NCI-H128 (cell line): ENCODE results near the gene HAPLN3.

Experiments used
- DNase-seq: peaks from one replicate; lab custom pipeline; 2025; ENCODE audit not compliant: unreplicated experiment; lab: John Stamatoyannopoulos, UW

Gene HAPLN3

DNA sequence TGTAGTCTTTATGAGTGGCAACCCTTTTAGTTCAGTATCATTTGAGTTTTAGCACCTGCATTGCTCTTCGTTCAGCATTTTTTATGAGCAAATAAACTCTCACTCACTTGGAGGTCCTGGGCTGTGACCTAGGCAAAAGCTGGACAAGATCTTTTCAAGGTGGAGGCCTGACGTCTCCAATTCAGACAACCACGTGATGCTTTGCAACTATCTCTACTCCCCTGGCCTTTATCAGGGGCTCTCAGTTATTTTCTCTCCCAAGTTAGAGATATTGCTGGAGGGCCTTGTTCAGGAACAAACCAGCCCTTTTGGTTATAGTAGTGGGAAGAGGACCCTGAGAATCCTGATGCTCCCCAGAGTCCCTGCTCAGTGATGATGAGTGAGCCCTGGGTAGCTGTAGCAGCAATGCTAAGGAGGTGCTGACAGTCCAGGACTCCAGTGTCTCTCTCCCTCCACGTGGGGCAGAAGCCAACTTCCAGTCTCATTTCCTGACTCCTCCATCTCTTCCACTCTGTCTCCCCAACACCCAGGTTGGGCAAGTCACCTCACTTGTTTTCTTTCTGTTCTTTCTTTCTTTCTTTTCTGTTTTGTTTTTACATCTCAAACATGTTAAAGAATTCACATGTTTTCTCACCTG is 30.4 kb downstream of the HAPLN3 start:
- DNase-seq, result no peak

DNA sequence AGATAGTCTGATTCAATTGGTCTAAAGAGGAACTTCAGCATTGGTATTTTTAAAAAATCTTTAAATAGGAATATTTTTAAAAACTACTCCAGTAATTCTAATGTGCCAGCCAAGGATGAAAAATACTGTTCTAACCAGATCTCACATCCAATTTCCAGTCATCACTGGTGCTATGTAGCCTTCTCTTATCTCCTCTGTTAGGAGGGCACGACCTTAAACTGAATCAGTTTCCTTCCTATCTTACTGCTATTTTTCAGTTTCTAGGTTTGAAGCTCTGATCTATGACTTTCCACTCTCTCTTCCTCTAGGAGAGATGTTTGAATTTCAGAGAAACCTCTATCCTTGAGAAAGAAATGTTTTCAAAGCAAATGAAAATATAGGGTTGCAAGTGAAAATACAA is 31.9 kb downstream of the HAPLN3 start:
- DNase-seq, result no peak

DNA sequence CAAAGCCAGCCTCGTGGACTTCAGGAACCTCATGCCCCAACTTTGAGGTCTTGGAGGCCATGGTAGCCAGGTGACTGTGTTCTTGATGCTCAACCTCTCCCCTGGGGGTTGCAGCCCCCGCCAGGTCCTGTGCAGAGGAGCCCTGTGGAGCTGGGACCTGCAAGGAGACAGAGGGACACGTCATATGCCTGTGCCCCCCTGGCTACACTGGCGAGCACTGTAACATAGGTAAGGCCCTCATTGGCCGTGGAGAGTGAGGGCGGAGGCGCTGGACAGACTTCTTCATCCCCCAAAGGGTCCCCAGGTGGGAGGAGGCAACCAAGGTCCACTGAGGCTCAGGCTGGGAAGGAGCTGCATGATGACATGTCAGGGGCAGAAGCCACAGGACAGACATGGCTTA is 35.1 kb downstream of the HAPLN3 start:
- no peak for DNase-seq

DNA sequence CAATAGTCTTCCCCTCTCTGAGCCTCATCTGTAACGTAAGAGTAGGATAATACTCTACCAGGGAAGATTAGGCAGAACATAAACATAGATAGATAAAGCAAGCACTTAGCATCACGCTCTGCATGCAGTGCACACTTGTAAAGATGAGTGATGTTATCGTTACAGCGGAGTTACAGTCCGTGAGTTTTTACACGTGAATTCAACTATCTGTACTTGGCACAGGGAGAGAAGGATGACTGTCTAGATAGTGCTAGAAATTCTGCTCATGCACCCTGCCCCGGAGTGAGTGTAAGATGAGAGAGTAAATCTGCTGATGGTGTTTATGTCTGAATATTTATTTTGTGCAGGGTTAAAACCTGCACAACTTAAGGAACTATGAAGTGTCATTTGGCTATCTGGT is 35.8 kb downstream of the HAPLN3 start:
- DNase-seq, result no peak

DNA sequence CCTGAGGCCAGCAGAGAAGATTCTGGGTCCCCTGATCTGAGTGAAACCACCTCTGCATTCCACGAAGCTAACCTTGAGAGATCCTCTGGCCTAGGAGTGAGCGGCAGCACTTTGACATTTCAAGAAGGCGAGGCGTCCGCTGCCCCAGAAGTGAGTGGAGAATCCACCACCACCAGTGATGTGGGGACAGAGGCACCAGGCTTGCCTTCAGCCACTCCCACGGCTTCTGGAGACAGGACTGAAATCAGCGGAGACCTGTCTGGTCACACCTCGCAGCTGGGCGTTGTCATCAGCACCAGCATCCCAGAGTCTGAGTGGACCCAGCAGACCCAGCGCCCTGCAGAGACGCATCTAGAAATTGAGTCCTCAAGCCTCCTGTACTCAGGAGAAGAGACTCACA is 36.4 kb downstream of the HAPLN3 start:
- no peak for DNase-seq

DNA sequence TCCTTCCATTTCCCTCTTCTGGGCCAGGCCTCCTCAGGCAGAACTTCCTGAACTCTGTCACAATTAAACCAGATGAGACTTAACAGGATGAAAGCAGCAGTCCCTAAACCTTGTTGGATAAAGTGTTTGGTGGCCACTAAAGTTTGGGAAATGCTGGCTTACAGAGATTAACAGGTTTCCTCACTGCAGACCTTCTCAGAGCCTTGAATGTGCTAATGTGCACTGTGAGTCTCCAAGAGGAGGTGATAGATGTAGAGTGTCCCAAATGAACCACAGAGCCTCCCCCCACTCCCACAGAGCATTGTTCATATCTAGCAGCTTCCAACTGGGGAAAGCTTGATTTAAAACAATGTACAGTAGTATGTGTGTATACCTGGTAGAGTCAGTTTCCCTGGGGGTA is 42.9 kb downstream of the HAPLN3 start:
- DNase-seq, result no peak

DNA sequence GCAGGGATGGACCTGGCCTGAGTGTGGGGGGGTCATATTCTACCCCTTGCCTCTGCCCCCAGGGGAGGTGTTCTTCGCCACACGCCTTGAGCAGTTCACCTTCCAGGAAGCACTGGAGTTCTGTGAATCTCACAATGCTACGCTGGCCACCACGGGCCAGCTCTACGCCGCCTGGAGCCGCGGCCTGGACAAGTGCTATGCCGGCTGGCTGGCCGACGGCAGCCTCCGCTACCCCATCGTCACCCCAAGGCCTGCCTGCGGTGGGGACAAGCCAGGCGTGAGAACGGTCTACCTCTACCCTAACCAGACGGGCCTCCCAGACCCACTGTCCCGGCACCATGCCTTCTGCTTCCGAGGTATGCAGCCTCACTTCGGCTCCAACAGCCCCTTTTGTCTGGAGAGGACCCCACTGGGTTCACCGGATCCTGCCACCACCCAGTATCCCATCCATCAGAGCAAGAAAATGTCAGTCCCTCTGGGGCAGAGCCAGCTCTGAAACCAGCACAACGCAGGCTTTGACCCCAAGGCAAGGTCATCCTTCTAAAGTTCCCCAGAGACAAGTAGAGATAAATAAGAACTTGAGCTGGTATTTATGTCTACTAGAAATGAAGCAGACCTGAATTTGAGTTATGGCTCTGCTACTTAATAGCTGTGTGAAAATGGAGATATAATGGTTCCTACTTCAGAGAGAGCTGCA is 45.8 kb downstream of the HAPLN3 start:
- DNase-seq, result no peak

DNA sequence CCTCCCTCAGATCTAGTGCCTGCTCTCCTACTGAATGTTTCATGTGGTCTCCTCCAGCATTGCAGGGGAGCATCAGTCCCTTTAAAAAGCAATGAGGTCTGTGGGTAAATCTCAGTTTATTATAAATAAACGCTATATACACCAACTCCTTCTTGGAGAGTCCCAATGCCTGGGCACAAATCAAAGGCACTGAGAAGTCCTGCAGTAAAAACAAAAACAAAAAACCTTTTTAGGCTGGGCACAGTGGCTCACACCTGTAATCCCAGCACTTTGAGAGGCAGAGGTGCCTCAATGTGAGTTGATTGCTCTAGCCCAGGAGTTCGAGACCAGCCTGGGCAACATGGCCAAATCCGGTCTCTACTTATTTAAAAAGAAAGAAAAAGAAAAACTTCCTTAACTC is 47.1 kb downstream of the HAPLN3 start:
- DNase-seq, result no peak

DNA sequence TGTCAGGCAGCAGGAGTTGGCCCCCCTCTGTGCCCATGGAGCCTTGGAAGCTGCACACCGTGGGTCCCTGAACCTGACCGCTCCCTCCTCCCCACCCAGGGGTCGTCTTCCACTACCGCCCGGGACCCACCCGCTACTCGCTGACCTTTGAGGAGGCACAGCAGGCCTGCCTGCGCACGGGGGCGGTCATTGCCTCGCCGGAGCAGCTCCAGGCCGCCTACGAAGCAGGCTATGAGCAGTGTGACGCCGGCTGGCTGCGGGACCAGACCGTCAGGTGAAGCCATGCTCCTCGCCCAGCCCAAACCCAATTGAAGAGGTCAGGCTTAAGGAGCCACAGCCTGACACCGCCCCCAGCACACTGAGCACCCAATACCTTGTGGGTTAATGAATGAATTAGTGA is 48.2 kb downstream of the HAPLN3 start:
- no peak for DNase-seq

DNA sequence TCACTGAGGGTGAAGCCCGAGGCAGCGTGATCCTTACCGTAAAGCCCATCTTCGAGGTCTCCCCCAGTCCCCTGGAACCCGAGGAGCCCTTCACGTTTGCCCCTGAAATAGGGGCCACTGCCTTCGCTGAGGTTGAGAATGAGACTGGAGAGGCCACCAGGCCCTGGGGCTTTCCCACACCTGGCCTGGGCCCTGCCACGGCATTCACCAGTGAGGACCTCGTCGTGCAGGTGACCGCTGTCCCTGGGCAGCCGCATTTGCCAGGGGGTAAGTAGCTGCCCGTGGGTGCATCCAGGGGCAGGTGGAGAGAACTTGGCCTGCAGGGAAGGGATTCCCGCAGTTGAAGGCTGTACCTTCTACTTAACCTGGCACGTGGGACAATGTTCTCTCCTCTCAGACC is 49.7 kb downstream of the HAPLN3 start:
- no peak for DNase-seq

DNA sequence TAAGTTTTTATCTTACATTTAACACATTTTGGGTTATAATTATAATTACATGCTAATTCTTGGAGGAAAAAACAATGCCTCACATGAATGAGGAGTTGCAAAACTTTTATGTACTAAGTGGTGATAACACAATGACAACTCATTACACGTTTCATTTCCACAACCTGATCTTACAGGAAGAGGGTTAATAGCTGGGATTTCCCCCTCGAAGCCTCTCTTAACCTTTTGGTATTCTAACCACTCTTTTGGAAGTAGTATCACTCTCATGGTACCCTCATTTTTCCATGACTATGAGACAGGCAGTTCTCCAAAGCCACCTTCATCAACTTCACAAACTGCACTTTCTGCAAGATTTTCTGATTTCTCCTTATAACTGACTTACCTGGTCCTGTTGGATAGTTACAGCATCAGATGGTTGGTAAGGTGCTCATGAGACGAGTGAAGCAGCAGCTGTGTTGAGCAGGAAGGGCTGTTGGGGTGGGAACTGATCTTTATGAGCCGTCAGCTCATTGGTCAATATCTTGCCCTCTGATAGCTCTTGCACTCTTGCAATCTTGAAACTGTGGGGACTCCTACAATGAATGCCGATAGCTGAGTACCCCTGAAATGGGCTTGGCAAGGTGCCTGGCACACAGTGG is 50.5 kb downstream of the HAPLN3 start:
- no peak for DNase-seq

DNA sequence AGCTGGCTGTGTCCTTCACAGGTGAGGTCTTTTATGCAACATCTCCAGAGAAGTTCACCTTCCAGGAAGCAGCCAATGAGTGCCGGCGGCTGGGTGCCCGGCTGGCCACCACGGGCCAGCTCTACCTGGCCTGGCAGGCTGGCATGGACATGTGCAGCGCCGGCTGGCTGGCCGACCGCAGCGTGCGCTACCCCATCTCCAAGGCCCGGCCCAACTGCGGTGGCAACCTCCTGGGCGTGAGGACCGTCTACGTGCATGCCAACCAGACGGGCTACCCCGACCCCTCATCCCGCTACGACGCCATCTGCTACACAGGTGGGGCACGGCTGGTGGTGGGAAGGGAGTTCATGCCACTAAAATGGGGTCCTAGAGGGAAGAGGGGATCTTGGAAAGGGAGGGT is 52.0 kb downstream of the HAPLN3 start:
- DNase-seq, result no peak

DNA sequence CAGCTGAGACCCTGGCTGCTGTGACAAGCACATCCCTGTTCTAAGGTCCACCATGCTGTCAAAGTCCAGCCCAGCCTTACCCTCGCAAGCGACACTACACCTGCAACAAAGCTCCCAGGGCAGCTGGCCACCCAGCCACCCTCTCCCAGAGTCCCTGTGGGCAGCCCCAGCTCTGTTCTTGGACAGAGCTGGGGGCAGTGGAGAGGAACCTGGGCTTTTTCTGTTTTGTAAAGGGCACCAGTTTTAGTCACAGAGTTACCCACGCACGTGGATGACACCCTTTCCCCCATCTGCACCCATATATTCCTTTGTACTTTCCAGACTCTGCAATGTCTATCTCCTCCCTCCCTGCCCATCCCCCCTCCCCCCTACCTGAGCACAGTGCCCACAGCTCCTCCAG is 53.2 kb downstream of the HAPLN3 start:
- DNase-seq, result no peak

DNA sequence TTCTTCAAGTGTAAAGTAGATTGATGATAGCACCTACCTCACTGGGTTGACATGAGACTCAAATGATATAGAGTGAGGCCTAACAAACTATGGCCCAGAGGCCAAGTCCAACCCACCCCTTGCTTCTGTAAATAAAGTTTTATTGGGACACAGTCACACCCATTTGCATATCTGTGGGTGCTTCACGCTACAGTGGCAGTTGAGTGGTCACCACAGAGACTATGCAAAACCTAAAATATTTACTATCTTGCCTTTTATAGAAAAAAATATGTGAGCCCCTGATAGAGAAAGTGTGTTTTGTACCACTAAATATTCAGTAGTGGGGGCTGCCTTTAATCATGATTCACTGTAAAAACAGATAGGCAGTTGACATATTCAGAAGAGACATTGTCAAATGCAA is 54.1 kb downstream of the HAPLN3 start:
- no peak for DNase-seq

DNA sequence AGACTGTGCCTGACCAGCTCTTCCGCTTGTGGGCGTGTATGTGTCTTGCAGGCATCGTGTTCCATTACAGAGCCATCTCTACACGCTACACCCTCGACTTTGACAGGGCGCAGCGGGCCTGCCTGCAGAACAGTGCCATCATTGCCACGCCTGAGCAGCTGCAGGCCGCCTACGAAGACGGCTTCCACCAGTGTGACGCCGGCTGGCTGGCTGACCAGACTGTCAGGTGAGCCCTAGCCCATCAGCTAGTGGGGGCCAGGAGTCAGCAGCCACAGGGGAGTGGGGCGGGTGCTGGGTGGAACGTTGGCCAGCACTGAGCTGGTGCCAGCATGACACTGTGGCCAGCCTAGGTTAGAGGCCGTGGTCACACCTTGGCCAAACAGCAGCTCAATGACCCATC is 55.4 kb downstream of the HAPLN3 start:
- DNase-seq, result no peak

DNA sequence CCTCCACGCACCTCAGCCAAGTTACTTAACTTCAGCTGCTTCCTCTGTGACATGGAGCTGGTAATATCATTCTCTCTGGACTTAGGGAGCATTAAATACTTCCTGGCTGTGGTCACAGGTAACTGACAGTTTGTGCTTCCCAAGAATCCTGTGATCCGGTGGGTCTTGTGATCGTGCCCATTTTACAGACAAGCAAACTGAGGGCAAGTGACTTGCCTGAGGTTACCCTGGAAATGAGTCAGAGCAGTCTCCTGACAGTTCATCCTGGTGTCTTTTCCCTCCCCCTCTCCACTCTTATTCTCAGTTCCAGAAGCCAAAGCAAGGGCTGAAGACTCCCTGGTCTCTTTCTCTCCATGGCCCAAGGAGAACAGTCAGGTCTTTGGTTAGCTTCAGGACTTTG is 56.2 kb downstream of the HAPLN3 start:
- DNase-seq, result no peak

DNA sequence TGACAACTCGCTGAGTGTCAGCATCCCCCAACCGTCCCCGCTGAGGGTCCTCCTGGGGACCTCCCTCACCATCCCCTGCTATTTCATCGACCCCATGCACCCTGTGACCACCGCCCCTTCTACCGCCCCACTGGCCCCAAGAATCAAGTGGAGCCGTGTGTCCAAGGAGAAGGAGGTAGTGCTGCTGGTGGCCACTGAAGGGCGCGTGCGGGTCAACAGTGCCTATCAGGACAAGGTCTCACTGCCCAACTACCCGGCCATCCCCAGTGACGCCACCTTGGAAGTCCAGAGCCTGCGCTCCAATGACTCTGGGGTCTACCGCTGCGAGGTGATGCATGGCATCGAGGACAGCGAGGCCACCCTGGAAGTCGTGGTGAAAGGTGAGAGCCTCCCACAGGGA is 56.7 kb downstream of the HAPLN3 start:
- DNase-seq, result no peak

DNA sequence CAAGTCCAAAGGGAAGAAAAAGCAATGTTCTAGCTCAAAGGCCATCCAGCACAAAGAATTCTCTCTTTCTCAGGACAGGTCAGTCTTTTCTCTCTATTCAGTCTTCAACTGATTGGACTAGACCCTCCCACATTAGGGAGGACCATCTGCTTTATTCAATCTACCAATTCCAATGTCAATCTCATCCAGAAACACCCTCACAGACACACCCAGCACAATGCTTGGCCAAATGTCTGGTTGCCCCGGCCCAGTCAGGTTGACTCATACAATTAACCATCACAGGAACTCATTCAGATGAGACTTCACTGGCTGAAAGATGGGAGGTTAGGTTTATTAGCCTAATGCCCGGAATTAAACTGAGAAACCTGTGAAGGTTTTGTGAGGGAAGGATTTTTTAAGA is 59.7 kb downstream of the HAPLN3 start:
- no peak for DNase-seq

DNA sequence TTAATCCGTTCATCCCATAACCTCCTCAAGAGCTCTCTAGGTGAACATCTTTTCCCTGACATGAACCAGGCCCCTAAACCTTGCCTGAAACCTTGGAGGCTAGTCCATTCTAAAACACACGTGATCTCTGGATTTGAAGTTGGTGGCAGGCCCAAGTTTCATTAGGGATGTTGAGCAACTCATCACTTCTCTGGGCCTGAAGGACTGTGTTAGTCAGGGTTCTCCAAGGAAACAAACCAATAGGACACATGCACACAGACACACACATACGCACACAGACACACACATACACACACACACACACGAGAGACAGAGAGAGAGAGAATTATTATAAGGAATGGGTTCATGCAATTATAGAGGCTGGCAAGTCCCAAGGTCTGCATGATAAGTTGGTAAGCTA is 60.2 kb downstream of the HAPLN3 start:
- DNase-seq, result no peak

DNA sequence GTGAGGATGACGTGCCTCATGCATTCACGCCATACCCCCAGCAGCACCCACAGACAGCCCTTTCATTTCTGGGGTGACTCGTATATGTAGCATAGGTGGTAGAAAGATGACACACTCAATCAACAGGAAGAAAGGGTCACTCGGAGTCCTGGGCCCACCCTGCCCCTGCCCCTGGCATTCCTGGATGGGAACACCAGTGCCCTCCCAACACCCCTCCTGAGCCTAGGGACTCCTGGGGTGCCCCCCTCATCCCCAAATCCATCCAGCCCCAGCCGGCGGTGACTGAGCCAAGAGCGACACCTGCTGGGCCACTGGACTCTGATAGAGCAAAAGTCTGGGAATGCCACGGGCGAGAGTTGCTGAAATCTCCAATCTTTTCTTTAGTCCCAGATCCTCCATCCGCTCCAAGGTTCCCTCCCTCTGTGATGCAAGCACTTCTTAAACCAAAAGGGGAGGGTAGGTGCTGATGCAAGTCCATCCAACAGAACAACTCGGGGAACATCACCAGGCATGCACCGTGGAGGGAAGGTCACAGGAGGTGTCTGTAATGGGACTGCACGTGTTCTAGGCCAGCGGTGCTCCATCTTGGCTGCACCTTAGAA is 61.0 kb downstream of the HAPLN3 start:
- no peak for DNase-seq

DNA sequence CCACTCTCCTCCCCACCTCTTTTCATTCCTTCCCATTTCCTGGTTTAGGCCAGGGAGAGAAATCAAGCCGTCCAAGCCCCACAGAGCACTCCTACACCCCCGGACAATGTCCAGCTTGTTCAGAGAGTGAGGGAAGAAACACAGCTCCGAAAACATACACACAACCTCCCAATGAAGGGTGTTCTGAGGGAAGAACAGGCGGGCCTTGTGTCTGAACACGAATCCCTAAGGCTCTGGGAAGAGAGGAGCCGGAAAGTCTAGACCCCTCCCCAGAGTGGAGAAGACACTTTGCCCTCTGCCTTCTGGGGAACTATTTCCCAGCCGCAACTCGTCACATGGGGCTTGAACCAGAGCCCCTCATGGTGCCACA is 61.6 kb downstream of the HAPLN3 start:
- DNase-seq, result no peak
